H1 (cell line): ENCODE measurements around the gene AGRN. TPM values are rescaled to one million over a fixed set of nuclear protein-coding genes. Genes with fewer than 3 reads are reported as not detected.

Experiments
- CTCF ChIA-PET: fragments of 300-600 bp; sonication (Branson Sonifier 250); formaldehyde crosslinking; loops from one replicate; lab custom pipeline; 2021; ENCODE audit not compliant: partially characterized antibody; lab: Charles Lee
- POLR2A ChIA-PET: fragments of 300-600 bp; sonication (Branson Sonifier 250); formaldehyde crosslinking; loops from one replicate; lab custom pipeline; 2021; ENCODE audit warnings: inconsistent platforms; ENCODE audit not compliant: partially characterized antibody; lab: Charles Lee
- DNase-seq, 2 experiments: peaks; one replicate each; pipeline versions ENCODE4 v3.0.0 to v3.0.0-alpha.2; 2010 to 2022; ENCODE audit warnings: low spot score in 2 of 2, low read depth in 1 of 2, mixed read lengths in 1 of 2
- FAIRE-seq: peaks from 2 replicates; lab custom pipeline; 2011; peaks lifted over from hg19 to GRCh38; lab: Jason Lieb, UNC
- H2AFZ ChIP-seq: 2 replicates; pipeline ENCODE4 v1.8.1; 2012; ENCODE audit warnings: low read length, inconsistent platforms
- H2AK5ac ChIP-seq: 2 replicates; pipeline ENCODE4 v1.6.1; 2013; ENCODE audit warnings: low read depth, low read length
- H2BK120ac ChIP-seq: replicated peaks from 2 replicates; pipeline ENCODE3; 2013; ENCODE audit warnings: low read depth, low read length, inconsistent platforms
- H2BK12ac ChIP-seq: 2 replicates; pipeline ENCODE4 v1.6.1; 2013; ENCODE audit warnings: low read depth, low read length
- H2BK15ac ChIP-seq: 2 replicates; pipeline ENCODE4 v1.6.1; 2013; ENCODE audit warnings: low read length
- H2BK20ac ChIP-seq: 2 replicates; pipeline ENCODE4 v1.6.1; 2013; ENCODE audit warnings: low read length
- H2BK5ac ChIP-seq: 2 replicates; pipeline ENCODE4 v1.6.1; 2013; ENCODE audit warnings: low read depth, low read length
- H3K14ac ChIP-seq: 2 replicates; pipeline ENCODE4 v1.6.1; 2013; ENCODE audit warnings: inconsistent platforms; ENCODE audit not compliant: insufficient read length
- H3K18ac ChIP-seq: 2 replicates; pipeline ENCODE4 v1.6.1; 2013; ENCODE audit warnings: low read length; ENCODE audit errors: extremely low read depth
- H3K23ac ChIP-seq: 2 replicates; pipeline ENCODE4 v1.6.1; 2013; ENCODE audit warnings: inconsistent platforms; ENCODE audit not compliant: insufficient read length
- H3K23me2 ChIP-seq: 2 replicates; pipeline ENCODE4 v1.6.1; 2013; ENCODE audit warnings: low read depth, low read length
- H3K27ac ChIP-seq: 2 replicates; pipeline ENCODE4 v1.6.1; 2011; ENCODE audit warnings: low read depth, low read length, inconsistent platforms
- H3K27me3 ChIP-seq, 4 experiments: replicated peaks in 1 of 4; 1 replicate in 1 of 4; 2 replicates in 3 of 4; pipeline versions ENCODE4 v1.6.1 to v1.8.1; 2011 to 2013; ENCODE audit warnings: low read length in 3 of 4, mild to moderate bottlenecking in 3 of 4, inconsistent platforms in 2 of 4, mixed read lengths in 2 of 4, moderate library complexity in 1 of 4; ENCODE audit not compliant: control insufficient read depth in 3 of 4, insufficient read depth in 3 of 4; ENCODE audit errors: extremely low read depth in 1 of 4
- H3K36me3 ChIP-seq, 4 experiments: 2 replicates each; pipeline versions ENCODE4 v1.6.1 to v1.8.1; 2011 to 2013; ENCODE audit warnings: mild to moderate bottlenecking in 4 of 4, low read length in 3 of 4, moderate library complexity in 2 of 4, control low read depth in 1 of 4, inconsistent platforms in 1 of 4; ENCODE audit not compliant: insufficient read depth in 4 of 4, control insufficient read depth in 2 of 4
- H3K4ac ChIP-seq: replicated peaks from 2 replicates; pipeline ENCODE3; 2013; ENCODE audit warnings: low read length, low read depth, mixed read lengths, inconsistent platforms; ENCODE audit not compliant: insufficient read length
- H3K4me1 ChIP-seq, 4 experiments: replicated peaks in 1 of 4; 1 replicate in 1 of 4; 2 replicates in 3 of 4; pipeline versions ENCODE4 v1.6.1 to v1.8.1; 2011 to 2013; ENCODE audit warnings: low read length in 3 of 4, inconsistent platforms in 2 of 4, mixed read lengths in 1 of 4; ENCODE audit not compliant: insufficient read depth in 4 of 4, control insufficient read depth in 3 of 4
- H3K4me2 ChIP-seq, 2 experiments: 2 replicates each; pipeline versions ENCODE4 v1.6.1 to v1.8.1; 2011 to 2013; ENCODE audit warnings: low read depth in 2 of 2, low read length in 2 of 2, control low read depth in 1 of 2, inconsistent platforms in 1 of 2, mild to moderate bottlenecking in 1 of 2; ENCODE audit not compliant: insufficient read depth in 1 of 2
- H3K4me3 ChIP-seq, 4 experiments: fragments of 200-600, 300-600 bp in 1 of 4; sonication (generic), shearing (Covaris generic), sonication (Bioruptor Twin) in 1 of 4; 2 replicates each; pipeline versions ENCODE4 v1.5.1 to v1.8.1; 2011 to 2016; ENCODE audit warnings: low read length in 4 of 4, low read depth in 3 of 4, control low read depth in 2 of 4, inconsistent platforms in 2 of 4, mild to moderate bottlenecking in 2 of 4, mixed read lengths in 1 of 4, moderate library complexity in 1 of 4; ENCODE audit not compliant: insufficient read depth in 2 of 4; ENCODE audit errors: extremely low read depth in 1 of 4
- H3K56ac ChIP-seq: replicated peaks from 2 replicates; pipeline ENCODE3; 2013; ENCODE audit warnings: low read depth, mild to moderate bottlenecking, mixed read lengths, low read length, inconsistent platforms; ENCODE audit not compliant: insufficient read length
- H3K79me1 ChIP-seq: 2 replicates; pipeline ENCODE4 v1.6.1; 2013; ENCODE audit warnings: low read depth, low read length, control low read depth
- H3K79me2 ChIP-seq, 2 experiments: 2 replicates each; pipeline versions ENCODE4 v1.6.1 to v1.8.1; 2012 to 2013; ENCODE audit warnings: low read length in 2 of 2, mild to moderate bottlenecking in 2 of 2, inconsistent platforms in 1 of 2; ENCODE audit not compliant: insufficient read depth in 2 of 2, control insufficient read depth in 1 of 2
- H3K9ac ChIP-seq, 4 experiments: replicated peaks in 1 of 4; 1 replicate in 1 of 4; 2 replicates in 3 of 4; pipeline versions ENCODE4 v1.6.1 to v1.8.1; 2011 to 2013; ENCODE audit warnings: low read depth in 3 of 4, low read length in 3 of 4, control low read depth in 2 of 4, mild to moderate bottlenecking in 2 of 4, moderate library complexity in 2 of 4, inconsistent platforms in 1 of 4; ENCODE audit errors: extremely low read depth in 1 of 4
- H3K9me3 ChIP-seq, 2 experiments: 2 replicates each; pipeline versions ENCODE4 v1.6.1 to v1.8.1; 2012 to 2013; ENCODE audit warnings: mild to moderate bottlenecking in 2 of 2, moderate library complexity in 2 of 2, control low read depth in 1 of 2, inconsistent platforms in 1 of 2, low read depth in 1 of 2, low read length in 1 of 2, mixed read lengths in 1 of 2; ENCODE audit not compliant: insufficient read depth in 2 of 2
- H4K20me1 ChIP-seq, 2 experiments: replicated peaks in 1 of 2; 2 replicates each; pipeline versions ENCODE3 to v1.8.1; 2011 to 2013; ENCODE audit warnings: inconsistent platforms in 2 of 2, low read length in 2 of 2, mild to moderate bottlenecking in 1 of 2; ENCODE audit not compliant: insufficient read depth in 2 of 2, control insufficient read depth in 1 of 2
- H4K5ac ChIP-seq: 2 replicates; pipeline ENCODE4 v1.6.1; 2013; ENCODE audit warnings: low read length, low read depth, mixed read lengths, inconsistent platforms; ENCODE audit not compliant: insufficient read length
- H4K8ac ChIP-seq: 2 replicates; pipeline ENCODE4 v1.8.0; 2013; ENCODE audit warnings: mild to moderate bottlenecking, moderate library complexity, low read length, inconsistent platforms; ENCODE audit not compliant: insufficient read depth; ENCODE audit errors: extremely low read depth
- H4K91ac ChIP-seq: replicated peaks from 2 replicates; pipeline ENCODE3; 2013; ENCODE audit warnings: low read length, mixed read lengths, inconsistent platforms; ENCODE audit not compliant: insufficient read length
- GTF2F1 ChIP-seq: IDR thresholded peaks from 2 replicates; pipeline ENCODE4 v1.6.1; 2012; ENCODE audit warnings: low read depth, low read length, improper control_type of control experiment, borderline replicate concordance
- WGBS, 2 experiments: shearing (Covaris generic) in 1 of 2; methylation state at CpG; one replicate each; pipeline versions ENCODE4 v1.1.6 to v1.1.7; 2013 to 2015; ENCODE audit warnings: low lambda C conversion rate in 2 of 2, mixed read lengths in 2 of 2, inconsistent platforms in 1 of 2, low coverage in 1 of 2, missing lambda C conversion rate in 1 of 2; ENCODE audit not compliant: insufficient replicate concordance in 2 of 2, insufficient coverage in 1 of 2, insufficient read length in 1 of 2; ENCODE audit errors: extremely low coverage in 1 of 2, missing lambda C conversion rate in 1 of 2; 5-methylcytosine and 5-hydroxymethylcytosine counted together
- polyA plus RNA-seq, 7 experiments: library from polyadenylated mRNA; depleted of rRNA in 3 of 7; stranded (reverse) in 5 of 7; unstranded in 2 of 7; fragments of >200 nt in 5 of 7; fragments of 200-250 nt in 2 of 7; gene quantifications; 1 replicate in 5 of 7; 2 replicates in 1 of 7; 4 replicates in 1 of 7; pipeline versions ENCODE4 v1.2.1 to v1.2.3, GENCODE V29; 2011 to 2013; ENCODE audit warnings: missing spikeins in 2 of 7, mixed read lengths in 2 of 7
- total RNA-seq: library from RNA; stranded (reverse); fragmentation: NEBNext Ultra II Directional; extraction: Animal tissue kit (Norgen Biotek cat#: 25700); gene quantifications from 2 replicates; pipeline ENCODE4 v1.2.1, GENCODE V29; 2021
- TF ChIP-seq, protein P1 (sequence below): IDR thresholded peaks from 2 replicates; pipeline ENCODE4 v1.6.1; 2011; ENCODE audit warnings: low read length, improper control_type of control experiment
- TF ChIP-seq, protein P2 (sequence below): IDR thresholded peaks from 2 replicates; pipeline ENCODE4 v1.6.1; 2012; ENCODE audit warnings: inconsistent platforms
- TF ChIP-seq, protein P3 (sequence below): IDR thresholded peaks from 2 replicates; pipeline ENCODE4 v1.6.1; 2012; ENCODE audit warnings: low read length, inconsistent platforms

AGRN gene
- total and polyA plus RNA-seq, 2 of the 8 experiments (the other 6 are each of a cell fraction or from before 2014, with no cell fraction given) = 52.3 to 155 TPM

DNA sequence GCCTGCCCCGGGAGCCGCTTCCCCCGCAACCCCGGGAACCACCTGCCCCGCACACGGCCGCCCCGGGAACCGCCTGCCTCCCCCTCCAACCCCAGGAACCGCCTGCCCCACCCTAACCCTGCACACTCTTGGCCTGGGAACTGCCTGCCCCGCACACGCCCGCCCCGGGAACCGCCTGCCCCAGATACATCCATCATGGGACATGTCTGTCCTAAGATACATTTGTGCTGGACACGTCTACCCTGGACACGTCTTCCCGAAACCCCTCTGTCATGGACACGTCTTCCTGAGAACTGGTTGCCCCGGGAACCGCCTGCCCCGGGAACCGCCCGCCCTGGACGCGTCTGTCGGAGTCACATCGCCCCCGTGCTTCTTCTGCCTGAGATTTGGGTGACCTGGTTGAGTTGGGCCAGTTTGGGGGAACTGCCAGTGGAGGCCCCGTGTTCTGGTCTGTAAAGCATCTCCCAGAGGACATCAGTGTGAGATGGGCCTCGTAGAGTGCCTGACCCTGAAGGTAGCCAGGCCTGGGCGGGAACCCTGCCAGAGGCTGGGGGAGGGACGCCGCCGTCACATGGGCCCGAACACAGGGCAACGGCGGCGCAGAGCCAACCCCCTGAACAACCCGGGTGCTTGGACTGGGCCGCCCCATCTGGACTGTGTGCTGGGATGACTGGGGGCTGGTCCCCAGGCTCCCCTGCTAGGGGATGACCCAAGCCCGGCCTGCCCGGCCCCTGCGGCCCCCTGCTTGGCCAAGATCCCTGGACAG lies 41.7 kb upstream of the AGRN start:
- no peak overlapping the region for H3K4ac ChIP-seq
- H3K4me3 ChIP-seq = no peak overlapping the region
- no peak for FAIRE-seq
- POLR2A ChIA-PET = no interaction called here
- no peak overlapping the region for H2AK5ac ChIP-seq
- no peak overlapping the region for H2BK5ac ChIP-seq
- H3K9ac ChIP-seq = no peak overlapping the region
- H3K14ac ChIP-seq = no peak overlapping the region
- H3K18ac ChIP-seq = no peak overlapping the region
- H2BK15ac ChIP-seq = no peak overlapping the region
- H3K56ac ChIP-seq = no peak overlapping the region
- no peak overlapping the region for H3K4me2 ChIP-seq
- no peak overlapping the region for H2BK120ac ChIP-seq
- H3K23me2 ChIP-seq = peaks cover 2% of the 10 kb centered on the region; the same call in 1 of the 2 replicates
- no peak overlapping the region for H3K23ac ChIP-seq
- no peak overlapping the region for H2BK12ac ChIP-seq
- H3K4me1 ChIP-seq = peaks cover 0 to 10% (median under 1%) of the 10 kb centered on the region in 4 experiments; a peak in 4 of 7 replicates
- H4K20me1 ChIP-seq = peaks cover 0 to 10% of the 10 kb centered on the region in 2 experiments
- no peaks in the 10 kb centered on the region for H3K36me3 ChIP-seq
- TF ChIP-seq, protein P1, sequence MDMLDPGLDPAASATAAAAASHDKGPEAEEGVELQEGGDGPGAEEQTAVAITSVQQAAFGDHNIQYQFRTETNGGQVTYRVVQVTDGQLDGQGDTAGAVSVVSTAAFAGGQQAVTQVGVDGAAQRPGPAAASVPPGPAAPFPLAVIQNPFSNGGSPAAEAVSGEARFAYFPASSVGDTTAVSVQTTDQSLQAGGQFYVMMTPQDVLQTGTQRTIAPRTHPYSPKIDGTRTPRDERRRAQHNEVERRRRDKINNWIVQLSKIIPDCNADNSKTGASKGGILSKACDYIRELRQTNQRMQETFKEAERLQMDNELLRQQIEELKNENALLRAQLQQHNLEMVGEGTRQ = no peak
- TF ChIP-seq GTF2F1 = no peak
- TF ChIP-seq, protein P2, sequence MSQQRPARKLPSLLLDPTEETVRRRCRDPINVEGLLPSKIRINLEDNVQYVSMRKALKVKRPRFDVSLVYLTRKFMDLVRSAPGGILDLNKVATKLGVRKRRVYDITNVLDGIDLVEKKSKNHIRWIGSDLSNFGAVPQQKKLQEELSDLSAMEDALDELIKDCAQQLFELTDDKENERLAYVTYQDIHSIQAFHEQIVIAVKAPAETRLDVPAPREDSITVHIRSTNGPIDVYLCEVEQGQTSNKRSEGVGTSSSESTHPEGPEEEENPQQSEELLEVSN = peak; percentile 70
- TF ChIP-seq, protein P3, sequence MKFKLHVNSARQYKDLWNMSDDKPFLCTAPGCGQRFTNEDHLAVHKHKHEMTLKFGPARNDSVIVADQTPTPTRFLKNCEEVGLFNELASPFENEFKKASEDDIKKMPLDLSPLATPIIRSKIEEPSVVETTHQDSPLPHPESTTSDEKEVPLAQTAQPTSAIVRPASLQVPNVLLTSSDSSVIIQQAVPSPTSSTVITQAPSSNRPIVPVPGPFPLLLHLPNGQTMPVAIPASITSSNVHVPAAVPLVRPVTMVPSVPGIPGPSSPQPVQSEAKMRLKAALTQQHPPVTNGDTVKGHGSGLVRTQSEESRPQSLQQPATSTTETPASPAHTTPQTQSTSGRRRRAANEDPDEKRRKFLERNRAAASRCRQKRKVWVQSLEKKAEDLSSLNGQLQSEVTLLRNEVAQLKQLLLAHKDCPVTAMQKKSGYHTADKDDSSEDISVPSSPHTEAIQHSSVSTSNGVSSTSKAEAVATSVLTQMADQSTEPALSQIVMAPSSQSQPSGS = no peak
- TF ChIP-seq, all 59 proteins: peak for 1
- Histone ChIP-seq H4K5ac (no peak overlapping the region), H3K27me3 (peaks cover 0 to 14% (median 3%) of the 10 kb centered on the region in 4 experiments; a peak in 4 of 7 replicates), H3K79me2 (no peaks in the 10 kb centered on the region), H3K27ac (no peak overlapping the region), H4K91ac (no peak overlapping the region), H3K79me1 (no peaks in the 10 kb centered on the region), H2BK20ac (no peak overlapping the region), H2AFZ (no peak overlapping the region), H3K9me3 (no peaks in the 10 kb centered on the region), H4K8ac (no peak overlapping the region)
- no peak for DNase-seq
- CTCF ChIA-PET = interaction anchor here (6.9 kb wide), 1 partner anchor 14 kb away, joined by 86 read pairs; no protein-coding TSS in a partner anchor
- 87% methylated on average over 32 of the region's 44 CpGs; no CpG with 5 or more reads in 1 of the 2 experiments for whole genome bisulfite sequencing, 2 experiments
